ENCODE results near the gene PLD4. TPM values are rescaled to one million over a fixed set of nuclear protein-coding genes. Genes with fewer than 3 reads are reported as not detected.

PLD4 gene
- total RNA-seq, 3 donors from 2014 or later: 0.38 to 2.2 (median 0.39) TPM

DNA sequence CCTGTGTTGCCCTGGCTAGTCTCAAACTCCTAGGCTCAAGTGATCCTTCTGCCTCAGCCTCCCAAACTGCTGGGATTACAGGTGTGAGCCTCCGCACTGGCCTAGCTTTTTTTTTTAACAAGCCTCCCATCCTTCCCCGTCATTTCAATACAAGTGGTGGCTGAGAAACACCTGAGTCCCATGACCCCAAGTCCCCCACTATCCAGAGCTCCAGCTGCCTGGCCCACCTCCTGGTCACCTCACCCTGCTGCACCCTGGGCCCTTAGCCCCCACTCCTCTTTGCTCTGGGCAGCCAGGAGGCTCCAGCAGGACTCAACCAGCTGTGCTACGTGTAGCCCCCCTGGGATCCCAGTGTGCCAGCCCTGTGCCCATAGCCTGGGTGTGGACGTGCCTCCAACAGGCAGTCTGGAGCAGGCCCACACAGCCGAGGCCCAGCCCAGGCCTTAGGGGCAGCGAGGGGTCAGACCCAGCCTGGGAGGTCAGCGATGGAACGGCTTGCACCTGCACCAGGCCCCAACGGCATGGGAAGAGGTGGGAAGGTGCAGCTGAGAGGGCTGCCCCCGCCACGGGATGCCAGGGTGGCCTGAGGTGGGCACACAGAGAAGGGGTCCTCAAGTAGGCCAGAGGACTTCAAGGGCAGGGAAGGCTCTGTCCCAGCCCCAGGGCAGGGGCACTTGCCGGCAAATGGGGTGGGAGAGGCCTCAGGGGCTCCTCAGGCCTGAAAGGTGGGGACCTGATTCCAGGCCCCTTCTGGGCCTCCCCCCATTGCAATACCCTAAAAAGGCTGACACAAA lies 47.0 kb downstream of the PLD4 start:
- no peaks in the 10 kb centered on the region for H3K9me3 ChIP-seq
- TF ChIP-seq, protein P1, sequence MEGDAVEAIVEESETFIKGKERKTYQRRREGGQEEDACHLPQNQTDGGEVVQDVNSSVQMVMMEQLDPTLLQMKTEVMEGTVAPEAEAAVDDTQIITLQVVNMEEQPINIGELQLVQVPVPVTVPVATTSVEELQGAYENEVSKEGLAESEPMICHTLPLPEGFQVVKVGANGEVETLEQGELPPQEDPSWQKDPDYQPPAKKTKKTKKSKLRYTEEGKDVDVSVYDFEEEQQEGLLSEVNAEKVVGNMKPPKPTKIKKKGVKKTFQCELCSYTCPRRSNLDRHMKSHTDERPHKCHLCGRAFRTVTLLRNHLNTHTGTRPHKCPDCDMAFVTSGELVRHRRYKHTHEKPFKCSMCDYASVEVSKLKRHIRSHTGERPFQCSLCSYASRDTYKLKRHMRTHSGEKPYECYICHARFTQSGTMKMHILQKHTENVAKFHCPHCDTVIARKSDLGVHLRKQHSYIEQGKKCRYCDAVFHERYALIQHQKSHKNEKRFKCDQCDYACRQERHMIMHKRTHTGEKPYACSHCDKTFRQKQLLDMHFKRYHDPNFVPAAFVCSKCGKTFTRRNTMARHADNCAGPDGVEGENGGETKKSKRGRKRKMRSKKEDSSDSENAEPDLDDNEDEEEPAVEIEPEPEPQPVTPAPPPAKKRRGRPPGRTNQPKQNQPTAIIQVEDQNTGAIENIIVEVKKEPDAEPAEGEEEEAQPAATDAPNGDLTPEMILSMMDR (IDR thresholded peaks at IDR 0.05): no peak
- no peaks in the 10 kb centered on the region for H3K36me3 ChIP-seq (ENCODE audit: low read depth)
- intact Hi-C loops (cut with DNase I, micrococcal nuclease): loop anchor here (10.0 kb wide), 1 partner anchor 73 kb away; no protein-coding TSS in a partner anchor
- no peak for ATAC-seq
- peaks cover 60% of the 10 kb centered on the region for H3K4me1 ChIP-seq (ENCODE audit: low read depth)
- H3K4me3 ChIP-seq: no peak overlapping the region
- peak in 2 of 3 donors; percentile 11 to 57 for DNase-seq

DNA sequence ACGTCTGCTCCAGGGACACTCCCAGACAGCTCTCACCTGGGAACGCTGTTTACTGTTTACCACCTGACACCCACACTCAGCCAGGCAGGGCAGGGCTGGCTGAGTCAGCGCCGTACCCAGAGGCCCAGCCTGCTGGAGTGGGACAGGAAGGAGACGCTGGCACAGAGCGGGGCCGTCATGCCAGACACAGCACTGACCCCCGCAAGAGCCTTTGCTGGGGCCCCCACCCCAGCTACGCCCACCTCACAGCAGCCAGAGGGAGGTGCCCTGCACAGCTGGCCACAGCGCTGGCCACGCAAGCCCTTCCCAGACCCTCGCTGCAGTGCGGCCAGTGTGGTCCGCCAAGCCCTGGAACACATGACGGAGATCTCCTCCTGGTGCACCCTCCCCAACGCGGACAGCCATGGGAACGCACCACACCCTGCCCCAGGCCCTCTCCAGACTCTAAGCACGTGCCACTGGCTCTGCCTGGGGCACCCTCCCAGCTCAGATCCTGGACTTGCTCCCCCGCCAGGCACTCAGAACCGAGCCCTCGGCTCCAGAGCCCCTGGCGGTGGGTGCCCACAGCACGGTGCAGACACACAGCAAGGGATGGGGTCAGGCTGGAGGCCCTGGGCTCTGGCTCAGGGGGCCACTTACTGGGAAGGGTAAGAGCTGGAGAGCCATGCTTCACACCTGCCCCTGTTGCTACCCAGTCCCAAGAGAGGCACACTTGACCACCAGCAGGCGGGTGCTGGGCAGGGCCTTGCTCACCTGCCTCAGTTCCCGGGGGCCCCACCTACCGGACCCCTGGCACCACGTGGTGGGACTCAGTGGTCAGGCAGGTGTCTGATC lies 47.8 kb downstream of the PLD4 start:
- Histone ChIP-seq H3K4me1 (ENCODE audit: low read depth) (peaks cover 58% of the 10 kb centered on the region), H3K4me3 (no peak overlapping the region), H3K36me3 (ENCODE audit: low read depth) (no peaks in the 10 kb centered on the region), H3K9me3 (no peaks in the 10 kb centered on the region)
- TF ChIP-seq, protein P1 (IDR thresholded peaks at IDR 0.05): no peak
- intact Hi-C loops (cut with DNase I, micrococcal nuclease): loop anchor here (10.0 kb wide), 1 partner anchor 72 kb away; no protein-coding TSS in a partner anchor
- peak; percentile 77 to 84 (median 83) for DNase-seq
- ATAC-seq: peak; percentile 78

DNA sequence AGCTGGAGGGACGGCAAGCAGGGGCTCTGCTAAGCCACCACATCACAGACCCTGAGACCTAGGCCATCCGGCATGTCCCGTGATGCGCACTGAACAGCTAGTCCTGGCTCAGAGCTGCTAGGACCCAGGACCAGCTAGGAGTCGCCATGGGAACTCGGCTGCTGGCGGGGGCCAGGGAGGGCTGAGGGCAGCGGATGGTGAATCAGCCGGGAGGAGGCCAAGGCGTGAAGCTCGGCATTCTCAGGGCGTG lies 48.4 kb downstream of the PLD4 start:
- ATAC-seq: peak; percentile 72
- TF ChIP-seq, protein P1 (IDR thresholded peaks at IDR 0.05): no peak
- peak; percentile 63 to 87 (median 76) for DNase-seq
- intact Hi-C loops (cut with DNase I, micrococcal nuclease): loop anchor here (10.0 kb wide), 1 partner anchor 72 kb away; no protein-coding TSS in a partner anchor
- Histone ChIP-seq H3K4me1 (ENCODE audit: low read depth) (peaks cover 57% of the 10 kb centered on the region), H3K4me3 (no peak overlapping the region), H3K36me3 (ENCODE audit: low read depth) (no peaks in the 10 kb centered on the region), H3K9me3 (no peaks in the 10 kb centered on the region)

DNA sequence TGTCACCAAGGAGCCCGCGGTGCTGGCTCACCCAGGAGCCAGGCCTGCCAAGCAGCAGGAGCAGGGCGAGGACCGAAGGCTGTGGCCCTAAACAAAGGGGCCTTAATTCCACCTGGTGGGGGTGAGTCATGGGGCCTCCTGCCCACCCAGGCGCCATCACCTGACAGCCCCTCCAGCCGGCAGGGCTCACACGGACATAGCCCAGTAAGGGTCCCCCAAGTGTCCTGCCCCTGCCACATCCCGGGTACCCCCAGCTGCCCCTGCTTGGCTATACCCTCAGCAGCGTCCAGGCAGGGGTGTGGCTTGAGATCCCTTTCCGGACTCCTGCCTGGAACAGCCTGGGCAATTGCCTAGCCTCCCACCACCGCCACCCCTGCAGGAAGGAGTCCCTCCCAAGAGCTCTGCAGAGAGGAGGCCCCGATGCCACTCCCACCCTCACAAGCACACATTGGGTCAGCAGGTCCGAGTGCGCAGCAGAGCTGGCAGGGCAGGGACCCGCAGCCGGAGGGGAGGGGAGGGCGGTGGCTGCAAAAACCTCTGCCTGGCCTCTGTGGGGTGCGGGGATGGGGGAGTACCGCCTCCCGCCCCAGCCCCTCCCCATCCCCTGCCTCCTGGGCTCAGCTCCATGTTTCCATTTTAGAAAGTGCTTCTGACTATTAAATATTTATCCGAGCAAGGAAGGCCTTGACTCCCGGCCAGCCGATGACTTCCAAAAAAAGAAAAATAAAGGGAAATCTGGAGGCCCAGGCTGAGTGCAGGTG lies 48.9 kb downstream of the PLD4 start:
- H3K9me3 ChIP-seq: no peaks in the 10 kb centered on the region
- TF ChIP-seq, protein P1 (IDR thresholded peaks at IDR 0.05): no peak
- H3K4me3 ChIP-seq: no peak overlapping the region
- no peak for ATAC-seq
- no peaks in the 10 kb centered on the region for H3K36me3 ChIP-seq (ENCODE audit: low read depth)
- peak; percentile 62 to 78 (median 65) for DNase-seq
- H3K4me1 ChIP-seq (ENCODE audit: low read depth): peaks cover 52% of the 10 kb centered on the region
- intact Hi-C loops (cut with DNase I, micrococcal nuclease): loop anchor here (10.0 kb wide), 1 partner anchor 71 kb away; no protein-coding TSS in a partner anchor

DNA sequence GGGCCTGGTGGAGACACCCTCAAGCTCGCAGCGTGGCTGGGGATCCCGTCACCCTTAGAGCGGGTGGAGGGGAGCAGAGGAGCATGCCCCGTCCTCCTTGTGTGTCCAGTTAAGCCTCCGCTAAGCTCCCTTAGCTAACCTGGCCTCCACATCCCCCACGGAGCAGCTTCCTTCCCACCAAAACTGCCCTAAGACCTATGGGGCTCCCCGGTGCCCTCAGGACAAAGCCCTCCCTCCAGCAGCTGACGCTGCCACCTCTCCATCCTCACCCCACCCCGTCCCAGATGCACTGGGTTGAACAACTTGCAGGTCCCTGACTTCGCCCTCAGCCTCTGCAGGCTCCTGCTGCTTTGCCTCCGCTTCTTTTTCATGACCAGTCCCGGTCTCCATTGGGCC lies 49.5 kb downstream of the PLD4 start:
- Histone ChIP-seq H3K4me3 (no peak overlapping the region), H3K9me3 (no peaks in the 10 kb centered on the region), H3K36me3 (ENCODE audit: low read depth) (no peaks in the 10 kb centered on the region), H3K4me1 (ENCODE audit: low read depth) (peaks cover 53% of the 10 kb centered on the region)
- peak in 1 of 3 donors; percentile 47 for DNase-seq
- ATAC-seq: no peak
- TF ChIP-seq, protein P1 (IDR thresholded peaks at IDR 0.05): no peak
- intact Hi-C loops (cut with DNase I, micrococcal nuclease): loop anchor here (10.0 kb wide), 1 partner anchor 71 kb away; no protein-coding TSS in a partner anchor

Data from mucosa of descending colon (tissue), 3 donors.